Keratinocyte (primary cell): Measurements from ENCODE around the gene NTN1. TPM values are rescaled to one million over a fixed set of nuclear protein-coding genes. Genes with fewer than 3 reads are reported as not detected.
A peak's percentile ranks its signal among the peaks of the same experiment; 100 is the strongest.

ENCODE experiments used
- DNase-seq: peaks from one replicate; pipeline ENCODE4 v3.0.0-alpha.2; 2011; ENCODE audit warnings: low read depth, missing footprints, low spot score
- FAIRE-seq: peaks from 2 replicates; lab custom pipeline; 2011; peaks lifted over from hg19 to GRCh38; lab: Jason Lieb, UNC
- H2AFZ ChIP-seq: 2 replicates; pipeline ENCODE4 v1.6.0; 2012; ENCODE audit warnings: low read length, control low read depth, inconsistent platforms; ENCODE audit not compliant: control insufficient read depth
- H3K27ac ChIP-seq: 2 replicates; pipeline ENCODE4 v1.5.1; 2011; ENCODE audit warnings: low read length; ENCODE audit not compliant: control insufficient read depth, insufficient read depth
- H3K27me3 ChIP-seq: 3 replicates; pipeline ENCODE4 v1.6.0; 2011; ENCODE audit warnings: low read length; ENCODE audit not compliant: control insufficient read depth, insufficient read depth; ENCODE audit errors: extremely low read depth
- H3K36me3 ChIP-seq, 2 experiments: 2 replicates in 1 of 2; 3 replicates in 1 of 2; pipeline ENCODE4 v1.5.1; 2011; ENCODE audit warnings: low read length in 2 of 2, mild to moderate bottlenecking in 1 of 2; ENCODE audit not compliant: control insufficient read depth in 2 of 2, insufficient read depth in 2 of 2; ENCODE audit errors: extremely low read depth in 1 of 2
- H3K4me1 ChIP-seq: 3 replicates; pipeline ENCODE4 v1.5.1; 2011; ENCODE audit warnings: low read length; ENCODE audit not compliant: control insufficient read depth, insufficient read depth; ENCODE audit errors: extremely low read depth
- H3K4me2 ChIP-seq: 3 replicates; pipeline ENCODE4 v1.6.0; 2011; ENCODE audit warnings: low read depth, low read length; ENCODE audit not compliant: control insufficient read depth, insufficient read depth; ENCODE audit errors: extremely low read depth
- H3K4me3 ChIP-seq, 3 experiments: fragments of 200-600 bp in 1 of 3; sonication (generic) in 1 of 3; 2 replicates in 2 of 3; 3 replicates in 1 of 3; pipeline ENCODE4 v1.5.1; 2011 to 2016; ENCODE audit warnings: low read length in 3 of 3, mild to moderate bottlenecking in 3 of 3, control low read depth in 2 of 3, inconsistent platforms in 1 of 3, low read depth in 1 of 3, mixed read lengths in 1 of 3, mixed run types in 1 of 3, moderate library complexity in 1 of 3; ENCODE audit not compliant: control insufficient read depth in 2 of 3, insufficient read depth in 2 of 3; ENCODE audit errors: extremely low read depth in 1 of 3
- H3K79me2 ChIP-seq: 2 replicates; pipeline ENCODE4 v1.6.0; 2012; ENCODE audit warnings: low read length; ENCODE audit not compliant: control insufficient read depth, insufficient read depth
- H3K9ac ChIP-seq: 3 replicates; pipeline ENCODE4 v1.6.0; 2011; ENCODE audit warnings: low read length; ENCODE audit not compliant: control insufficient read depth, insufficient read depth; ENCODE audit errors: extremely low read depth
- H3K9me1 ChIP-seq: 3 replicates; pipeline ENCODE4 v1.6.0; 2011; ENCODE audit warnings: low read length; ENCODE audit not compliant: control insufficient read depth, insufficient read depth; ENCODE audit errors: extremely low read depth
- H3K9me3 ChIP-seq: 2 replicates; pipeline ENCODE4 v1.5.1; 2012; ENCODE audit warnings: low read depth, low read length; ENCODE audit not compliant: control insufficient read depth
- H4K20me1 ChIP-seq: 3 replicates; pipeline ENCODE4 v1.6.0; 2011; ENCODE audit warnings: low read length; ENCODE audit not compliant: control insufficient read depth, insufficient read depth; ENCODE audit errors: extremely low read depth
- CTCF ChIP-seq, 3 experiments: IDR thresholded peaks in 1 of 3; conservative IDR thresholded peaks in 1 of 3; optimal IDR thresholded peaks in 1 of 3; 2 replicates in 2 of 3; 3 replicates in 1 of 3; pipeline versions ENCODE3 to v1.5.1; 2011; ENCODE audit warnings: low read length in 3 of 3, mild to moderate bottlenecking in 3 of 3, moderate library complexity in 2 of 3, control low read depth in 1 of 3, inconsistent platforms in 1 of 3; ENCODE audit not compliant: insufficient read depth in 2 of 3; ENCODE audit errors: extremely low read depth in 1 of 3
- EZH2 ChIP-seq: IDR thresholded peaks from one replicate; pipeline ENCODE4 v1.6.1; 2012; ENCODE audit warnings: inconsistent platforms, mild to moderate bottlenecking, low read length, moderate library complexity
- dilution Hi-C: fragments of 300-500 bp; cut with MboI; formaldehyde crosslinking; loops from one replicate; pipeline ENCODE4 v1.7.0; 2020; ENCODE audit warnings: low sequenced_read_pairs; ENCODE audit not compliant: extremely low pct_ligation_motif_present
- polyA plus RNA-seq, 5 experiments: library from polyadenylated mRNA; depleted of rRNA in 3 of 5; stranded (reverse) in 3 of 5; stranded (forward) in 1 of 5; unstranded in 1 of 5; fragments of >200 nt; gene quantifications; 1 replicate in 1 of 5; 2 replicates in 3 of 5; 3 replicates in 1 of 5; pipeline versions ENCODE4 v1.2.1 to v1.2.3, GENCODE V29; 2011 to 2012; ENCODE audit warnings: missing spikeins in 2 of 5, low read depth in 1 of 5, low replicate concordance in 1 of 5

Gene NTN1
- polyA plus RNA-seq, 1 donor (not counting 4 experiments of a cell fraction or from before 2014, with no cell fraction given): 0.10 TPM

DNA sequence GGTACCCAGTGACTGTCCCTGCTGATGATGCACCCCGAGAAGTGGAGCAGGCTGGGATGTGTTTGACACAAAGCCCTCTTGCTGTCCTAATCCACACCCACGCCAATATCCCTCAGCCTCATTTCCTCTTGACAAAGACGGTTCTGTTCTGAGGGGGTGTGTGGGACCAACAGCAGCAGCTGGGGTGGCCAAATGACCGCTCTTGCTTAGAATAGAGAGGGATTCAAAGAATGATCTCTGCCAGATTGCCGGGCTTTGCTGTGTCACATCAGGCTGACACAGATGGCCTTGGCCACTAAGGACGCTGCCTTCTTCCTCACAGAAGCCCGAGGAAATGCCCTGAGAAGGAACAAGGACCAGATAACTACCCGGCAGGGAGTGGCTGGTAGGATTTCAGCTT is 250.7 kb downstream of the NTN1 start:
- no peak overlapping the region for H3K4me2 ChIP-seq
- H3K27ac ChIP-seq: no peak overlapping the region
- no peaks in the 10 kb centered on the region for H3K36me3 ChIP-seq
- dilution Hi-C loops: no loop called here
- FAIRE-seq (no peak), DNase-seq (no peak)
- H3K4me3 ChIP-seq: no peak overlapping the region
- H3K27me3 ChIP-seq: no peaks in the 10 kb centered on the region
- no peak for TF ChIP-seq CTCF (optimal IDR thresholded peaks at IDR 0.05 in 1 of 3, IDR thresholded peaks at IDR 0.05 in 1 of 3, conservative IDR thresholded peaks at IDR 0.05 in 1 of 3; ENCODE audit: extremely low read depth in 1 of 3, insufficient read depth in 2 of 3, low read length in 3 of 3)
- TF ChIP-seq EZH2: no peak
- H3K9me3 ChIP-seq: no peaks in the 10 kb centered on the region
- no peak overlapping the region for H2AFZ ChIP-seq
- H3K4me1 ChIP-seq: no peaks in the 10 kb centered on the region
- no peaks in the 10 kb centered on the region for H3K79me2 ChIP-seq
- H3K9ac ChIP-seq: no peak overlapping the region
- H3K9me1 ChIP-seq: no peaks in the 10 kb centered on the region
- no peaks in the 10 kb centered on the region for H4K20me1 ChIP-seq

DNA sequence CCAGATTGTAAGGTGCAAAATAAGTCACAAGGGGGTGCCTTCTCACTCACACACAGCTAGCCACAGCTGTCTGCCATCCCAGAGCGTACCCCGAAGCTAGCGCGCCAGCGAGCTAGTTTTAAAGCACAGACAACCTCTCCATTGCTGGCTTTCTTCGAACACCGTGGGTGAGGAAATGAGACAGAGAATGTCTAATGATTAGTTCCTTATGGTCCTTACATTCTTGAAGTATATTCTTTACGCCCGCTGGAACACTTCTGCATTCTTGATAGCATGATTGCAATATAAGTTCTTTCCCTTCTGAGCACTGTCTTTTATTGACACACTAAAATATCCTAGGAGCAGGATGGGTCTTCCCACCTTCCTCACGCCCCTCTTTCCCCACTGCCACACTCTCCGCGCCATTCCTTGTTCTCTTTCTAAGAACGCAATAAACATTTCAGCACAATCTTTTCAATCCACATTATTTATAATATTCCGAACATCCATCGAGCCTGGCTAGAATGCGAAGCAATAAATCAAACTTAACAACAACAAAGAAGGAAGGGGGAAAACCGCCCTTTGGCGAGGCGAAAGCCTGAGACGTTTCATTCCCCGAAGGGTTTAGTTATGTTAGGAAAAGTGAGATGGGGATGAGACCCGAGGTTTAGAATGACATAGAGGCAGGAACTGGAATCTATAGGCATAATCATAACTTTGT is 251.3 kb downstream of the NTN1 start:
- Histone ChIP-seq H3K36me3 (no peaks in the 10 kb centered on the region), H3K9ac (no peak overlapping the region), H3K4me3 (no peak overlapping the region), H3K27me3 (no peaks in the 10 kb centered on the region), H2AFZ (no peak overlapping the region), H3K9me3 (no peaks in the 10 kb centered on the region), H3K79me2 (no peaks in the 10 kb centered on the region), H3K4me2 (no peak overlapping the region), H4K20me1 (no peaks in the 10 kb centered on the region), H3K4me1 (no peaks in the 10 kb centered on the region), H3K27ac (no peak overlapping the region), H3K9me1 (no peaks in the 10 kb centered on the region)
- DNase-seq (no peak), FAIRE-seq (no peak)
- dilution Hi-C loops: no loop called here
- TF ChIP-seq EZH2 (no peak), CTCF (optimal IDR thresholded peaks at IDR 0.05 in 1 of 3, IDR thresholded peaks at IDR 0.05 in 1 of 3, conservative IDR thresholded peaks at IDR 0.05 in 1 of 3; ENCODE audit: extremely low read depth in 1 of 3, insufficient read depth in 2 of 3, low read length in 3 of 3) (peak in 1 of 3 experiments; percentile 3)
